ENCODE results near the gene SH3BP1. TPM values are rescaled to one million over a fixed set of nuclear protein-coding genes. Genes with fewer than 3 reads are reported as not detected.

SH3BP1 gene
- total and polyA plus RNA-seq, 9 of the 15 experiments (the other 6 are each of a cell fraction or from before 2014, with no cell fraction given): 0.10 to 36.2 (median 10.4) TPM

- TF ChIP-seq PRDM10 (IDR thresholded peaks at IDR 0.05; ENCODE audit: partially characterized antibody) (peak; percentile 82), PHF8 (IDR thresholded peaks at IDR 0.05; ENCODE audit: borderline replicate concordance, low read length) (peak; percentile 37; the same call in 1 of the 2 replicates), TRIM25 (IDR thresholded peaks at IDR 0.05; ENCODE audit: borderline replicate concordance) (no peak), SP2 (IDR thresholded peaks at IDR 0.05; ENCODE audit: extremely low read depth, low read depth, low read length, poor library complexity, severe bottlenecking) (peak; percentile 58), SIRT6 (IDR thresholded peaks at IDR 0.05; ENCODE audit: low read depth, low read length) (no peak), ZNF175 (CRISPR knock-in tag; IDR thresholded peaks at IDR 0.05; ENCODE audit: low read depth) (no peak), HEY1 (CRISPR knock-in tag; IDR thresholded peaks at IDR 0.05; ENCODE audit: borderline replicate concordance) (no peak), ZNF41 (CRISPR knock-in tag; conservative IDR thresholded peaks at IDR 0.05) (no peak), KAT8 (IDR thresholded peaks at IDR 0.05; ENCODE audit: low read depth) (no peak), HMG20A (CRISPR knock-in tag; conservative IDR thresholded peaks at IDR 0.05) (no peak), CBX5 (IDR thresholded peaks at IDR 0.05; ENCODE audit: borderline replicate concordance, low read depth) (no peak), ZNF507 (tag; conservative IDR thresholded peaks at IDR 0.05) (no peak), MYNN (IDR thresholded peaks at IDR 0.05) (no peak), MYNN (CRISPR knock-in tag; IDR thresholded peaks at IDR 0.05) (no peak), EZH2 (IDR thresholded peaks at IDR 0.05; ENCODE audit: borderline replicate concordance, low read depth, low read length) (no peak), EP300 (IDR thresholded peaks at IDR 0.05; ENCODE audit: low read length) (no peak)
- TF ChIP-seq, protein P1, sequence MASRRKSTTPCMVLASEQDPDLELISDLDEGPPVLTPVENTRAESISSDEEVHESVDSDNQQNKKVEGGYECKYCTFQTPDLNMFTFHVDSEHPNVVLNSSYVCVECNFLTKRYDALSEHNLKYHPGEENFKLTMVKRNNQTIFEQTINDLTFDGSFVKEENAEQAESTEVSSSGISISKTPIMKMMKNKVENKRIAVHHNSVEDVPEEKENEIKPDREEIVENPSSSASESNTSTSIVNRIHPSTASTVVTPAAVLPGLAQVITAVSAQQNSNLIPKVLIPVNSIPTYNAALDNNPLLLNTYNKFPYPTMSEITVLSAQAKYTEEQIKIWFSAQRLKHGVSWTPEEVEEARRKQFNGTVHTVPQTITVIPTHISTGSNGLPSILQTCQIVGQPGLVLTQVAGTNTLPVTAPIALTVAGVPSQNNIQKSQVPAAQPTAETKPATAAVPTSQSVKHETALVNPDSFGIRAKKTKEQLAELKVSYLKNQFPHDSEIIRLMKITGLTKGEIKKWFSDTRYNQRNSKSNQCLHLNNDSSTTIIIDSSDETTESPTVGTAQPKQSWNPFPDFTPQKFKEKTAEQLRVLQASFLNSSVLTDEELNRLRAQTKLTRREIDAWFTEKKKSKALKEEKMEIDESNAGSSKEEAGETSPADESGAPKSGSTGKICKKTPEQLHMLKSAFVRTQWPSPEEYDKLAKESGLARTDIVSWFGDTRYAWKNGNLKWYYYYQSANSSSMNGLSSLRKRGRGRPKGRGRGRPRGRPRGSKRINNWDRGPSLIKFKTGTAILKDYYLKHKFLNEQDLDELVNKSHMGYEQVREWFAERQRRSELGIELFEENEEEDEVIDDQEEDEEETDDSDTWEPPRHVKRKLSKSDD (conservative IDR thresholded peaks at IDR 0.05; ENCODE audit: low read length): no peak
- TF ChIP-seq, protein P2, sequence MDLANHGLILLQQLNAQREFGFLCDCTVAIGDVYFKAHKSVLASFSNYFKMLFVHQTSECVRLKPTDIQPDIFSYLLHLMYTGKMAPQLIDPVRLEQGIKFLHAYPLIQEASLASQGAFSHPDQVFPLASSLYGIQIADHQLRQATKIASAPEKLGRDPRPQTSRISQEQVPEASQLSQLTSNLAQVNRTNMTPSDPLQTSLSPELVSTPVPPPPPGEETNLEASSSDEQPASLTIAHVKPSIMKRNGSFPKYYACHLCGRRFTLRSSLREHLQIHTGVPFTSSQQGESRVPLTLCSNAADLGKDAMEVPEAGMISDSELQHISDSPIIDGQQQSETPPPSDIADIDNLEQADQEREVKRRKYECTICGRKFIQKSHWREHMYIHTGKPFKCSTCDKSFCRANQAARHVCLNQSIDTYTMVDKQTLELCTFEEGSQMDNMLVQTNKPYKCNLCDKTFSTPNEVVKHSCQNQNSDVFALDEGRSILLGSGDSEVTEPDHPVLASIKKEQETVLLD (IDR thresholded peaks at IDR 0.05): no peak
Measured at GRCh38 chr22:37601540-37602442, 37.7 kb upstream of the SH3BP1 start (continued).
